Measurements from ENCODE around the gene ENTPD1.

DNA sequence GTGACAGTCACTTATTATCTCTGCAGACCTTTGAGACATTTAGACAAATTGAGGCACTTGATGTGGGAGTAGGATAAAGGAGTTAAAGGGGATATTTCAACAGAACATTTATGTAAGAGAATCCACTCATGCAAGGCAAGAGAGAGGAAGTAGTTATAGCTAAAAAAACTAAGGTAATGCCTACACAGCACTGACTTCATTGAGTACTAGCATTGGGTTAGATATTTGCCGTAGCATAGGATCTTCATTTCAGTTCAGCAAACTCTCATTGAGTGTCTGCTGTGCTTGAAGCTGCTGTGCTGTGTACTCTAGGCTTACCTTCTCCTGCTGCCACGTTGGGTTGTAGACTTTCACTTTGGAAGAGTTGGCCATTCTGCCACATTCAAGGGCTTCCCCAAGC lies 10.5 kb upstream of the ENTPD1 start:
- TF ChIP-seq CTCF (IDR thresholded peaks at IDR 0.05; ENCODE audit: low read length) (no peak), EZH2 (optimal IDR thresholded peaks at IDR 0.05; ENCODE audit: low read depth, low read length) (no peak), EZH2phosphoT487 (IDR thresholded peaks at IDR 0.05; ENCODE audit: low read length) (no peak)

All from MM.1S (cell line).